Jurkat, Clone E6-1 (cell line): ENCODE results near the gene FRAS1.

Experiments used
- DNase-seq: peaks from one replicate; pipeline ENCODE4 v3.0.0-alpha.2; 2011; ENCODE audit warnings: low read depth, low spot score
- H3K4me3 ChIP-seq: 2 replicates; pipeline ENCODE4 v1.5.1; 2011; ENCODE audit warnings: mild to moderate bottlenecking, low read length, control low read depth, moderate library complexity

Gene FRAS1

GRCh38 chr4:78370631-78371372, 313.7 kb downstream of the FRAS1 start:
- no peak for DNase-seq

GRCh38 chr4:78372355-78372988, 315.3 kb downstream of the FRAS1 start:
- H3K4me3 ChIP-seq, result no peak overlapping the region
- no peak for DNase-seq

More at GRCh38 chr4:78370631-78371372, 313.7 kb downstream of the FRAS1 start:
- no peak overlapping the region for H3K4me3 ChIP-seq

- H3K4me3 ChIP-seq, result no peak overlapping the region
- no peak for DNase-seq
Measured at GRCh38 chr4:78377555-78377954, 320.4 kb downstream of the FRAS1 start.

GRCh38 chr4:78379040-78379439, 321.9 kb downstream of the FRAS1 start:
- DNase-seq, result no peak
- H3K4me3 ChIP-seq, result no peak overlapping the region

GRCh38 chr4:78379991-78380729, 323.0 kb downstream of the FRAS1 start:
- H3K4me3 ChIP-seq, result no peak overlapping the region
- no peak for DNase-seq

GRCh38 chr4:78386679-78387078, 329.6 kb downstream of the FRAS1 start:
- H3K4me3 ChIP-seq, result no peak overlapping the region
- DNase-seq, result no peak

- DNase-seq, result no peak
Measured at GRCh38 chr4:78395642-78396041, 338.5 kb downstream of the FRAS1 start.

GRCh38 chr4:78396613-78397291, 339.6 kb downstream of the FRAS1 start:
- DNase-seq, result no peak
- H3K4me3 ChIP-seq, result no peak overlapping the region

More at GRCh38 chr4:78395642-78396041, 338.5 kb downstream of the FRAS1 start:
- no peak overlapping the region for H3K4me3 ChIP-seq

GRCh38 chr4:78397292-78397630, 340.1 kb downstream of the FRAS1 start:
- DNase-seq, result no peak
- no peak overlapping the region for H3K4me3 ChIP-seq

- no peak for DNase-seq
- H3K4me3 ChIP-seq, result no peak overlapping the region
Measured at GRCh38 chr4:78409612-78410202, 352.6 kb downstream of the FRAS1 start.

GRCh38 chr4:78410225-78410624, 353.1 kb downstream of the FRAS1 start:
- no peak for DNase-seq
- H3K4me3 ChIP-seq, result no peak overlapping the region

GRCh38 chr4:78410676-78411075, 353.6 kb downstream of the FRAS1 start:
- H3K4me3 ChIP-seq, result no peak overlapping the region
- DNase-seq, result no peak

- no peak overlapping the region for H3K4me3 ChIP-seq
- no peak for DNase-seq
Measured at GRCh38 chr4:78414116-78414515, 357.0 kb downstream of the FRAS1 start.

GRCh38 chr4:78417603-78418002, 360.5 kb downstream of the FRAS1 start:
- no peak for DNase-seq
- no peak overlapping the region for H3K4me3 ChIP-seq

GRCh38 chr4:78418406-78418805, 361.3 kb downstream of the FRAS1 start:
- DNase-seq, result no peak
- no peak overlapping the region for H3K4me3 ChIP-seq

GRCh38 chr4:78423790-78424189, 366.7 kb downstream of the FRAS1 start:
- DNase-seq, result no peak

GRCh38 chr4:78424461-78424860, 367.3 kb downstream of the FRAS1 start:
- no peak overlapping the region for H3K4me3 ChIP-seq
- no peak for DNase-seq

More at GRCh38 chr4:78423790-78424189, 366.7 kb downstream of the FRAS1 start:
- H3K4me3 ChIP-seq, result no peak overlapping the region

- DNase-seq, result no peak
- no peak overlapping the region for H3K4me3 ChIP-seq
Measured at GRCh38 chr4:78426972-78427371, 369.8 kb downstream of the FRAS1 start.

GRCh38 chr4:78428996-78429395, 371.9 kb downstream of the FRAS1 start:
- no peak overlapping the region for H3K4me3 ChIP-seq
- no peak for DNase-seq
